ENCODE results near the gene PPP2R5A.
"Not testable (repeated sequence)": the region's sequence is repeated elsewhere in the genome, so short reads cannot be mapped to it uniquely, and the experiment has no call there.

PPP2R5A gene

GRCh38 chr1:212269306-212269705, 15.9 kb upstream of the PPP2R5A start:
- DNase-seq = no peak

GRCh38 chr1:212270564-212270963, 14.6 kb upstream of the PPP2R5A start:
- no peak for DNase-seq

DNA sequence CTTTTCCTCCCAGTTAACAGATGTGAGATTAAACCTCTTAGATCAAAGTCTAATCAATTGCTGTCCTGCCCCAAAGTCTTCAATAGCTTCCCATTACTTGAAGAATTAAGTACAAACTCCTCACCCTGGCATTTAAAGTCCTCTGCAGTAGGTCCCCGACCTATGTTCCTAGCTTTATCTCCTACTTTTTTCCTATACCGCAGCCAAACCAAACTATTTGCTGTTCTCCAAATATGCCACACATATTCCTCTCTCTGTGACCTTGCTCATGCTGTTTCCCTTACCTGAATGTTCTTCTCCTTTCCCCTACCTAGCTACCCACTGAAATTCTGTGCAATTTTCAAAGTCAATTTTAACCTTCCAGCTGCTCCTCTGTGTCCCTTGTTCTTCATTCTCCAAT, 14.0 kb upstream of the PPP2R5A start:
- DNase-seq = no peak

DNA sequence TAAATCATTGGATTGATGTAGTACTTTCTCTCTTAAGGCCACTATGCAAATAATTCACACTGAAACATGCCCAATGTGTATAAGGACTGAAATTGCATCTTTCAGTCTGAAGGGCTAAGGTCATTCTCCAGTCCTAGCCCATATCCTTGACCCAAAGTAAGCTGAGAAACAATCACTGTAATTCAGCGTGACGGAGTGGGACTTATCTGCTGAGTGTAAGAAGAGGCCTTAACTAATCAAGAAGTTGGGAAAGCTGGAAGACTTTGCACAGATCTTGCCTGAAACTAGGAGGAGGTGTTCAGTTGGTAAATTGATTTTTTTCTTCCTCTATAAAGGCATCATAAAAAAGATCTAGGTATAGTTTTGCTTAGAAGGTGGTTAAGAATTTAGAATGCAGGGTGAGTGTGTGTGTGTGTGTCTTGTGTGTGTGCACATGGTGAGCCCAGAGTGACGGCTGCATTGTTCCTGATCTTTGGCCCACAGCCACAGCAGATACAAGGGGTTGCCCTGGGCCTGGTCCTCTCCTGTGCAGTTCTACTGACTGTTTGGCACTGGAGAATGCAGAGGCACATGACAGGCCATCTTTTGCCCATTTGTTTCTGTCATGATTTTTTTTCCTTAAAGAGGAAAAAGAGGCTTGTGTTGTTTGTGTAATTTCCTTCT, 13.3 kb upstream of the PPP2R5A start:
- no peak for DNase-seq

DNA sequence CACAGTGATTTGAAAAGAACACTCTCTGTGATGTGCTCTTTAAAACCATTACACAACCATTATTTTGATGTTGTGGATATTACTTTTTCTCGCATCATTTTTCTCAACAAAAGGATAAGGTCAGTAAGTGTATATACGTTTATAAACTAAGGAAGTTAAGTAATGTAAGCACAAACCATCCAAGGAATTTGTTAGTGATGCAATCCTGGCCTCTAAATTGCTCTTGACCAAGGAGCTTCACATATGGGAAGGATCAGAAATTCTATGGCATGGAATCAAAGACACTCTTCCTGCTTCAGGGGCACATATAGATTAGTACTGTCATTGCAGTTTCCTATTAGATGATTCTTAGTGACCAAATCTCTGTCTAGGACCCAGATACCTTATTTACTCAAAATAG, 3.6 kb upstream of the PPP2R5A start:
- no peak for DNase-seq

- DNase-seq = no peak
Observed at GRCh38 chr1:212283741-212284140, 1.5 kb upstream of the PPP2R5A start.

GRCh38 chr1:212284332-212284743, 872 bp upstream of the PPP2R5A start:
- DNase-seq = no peak

DNA sequence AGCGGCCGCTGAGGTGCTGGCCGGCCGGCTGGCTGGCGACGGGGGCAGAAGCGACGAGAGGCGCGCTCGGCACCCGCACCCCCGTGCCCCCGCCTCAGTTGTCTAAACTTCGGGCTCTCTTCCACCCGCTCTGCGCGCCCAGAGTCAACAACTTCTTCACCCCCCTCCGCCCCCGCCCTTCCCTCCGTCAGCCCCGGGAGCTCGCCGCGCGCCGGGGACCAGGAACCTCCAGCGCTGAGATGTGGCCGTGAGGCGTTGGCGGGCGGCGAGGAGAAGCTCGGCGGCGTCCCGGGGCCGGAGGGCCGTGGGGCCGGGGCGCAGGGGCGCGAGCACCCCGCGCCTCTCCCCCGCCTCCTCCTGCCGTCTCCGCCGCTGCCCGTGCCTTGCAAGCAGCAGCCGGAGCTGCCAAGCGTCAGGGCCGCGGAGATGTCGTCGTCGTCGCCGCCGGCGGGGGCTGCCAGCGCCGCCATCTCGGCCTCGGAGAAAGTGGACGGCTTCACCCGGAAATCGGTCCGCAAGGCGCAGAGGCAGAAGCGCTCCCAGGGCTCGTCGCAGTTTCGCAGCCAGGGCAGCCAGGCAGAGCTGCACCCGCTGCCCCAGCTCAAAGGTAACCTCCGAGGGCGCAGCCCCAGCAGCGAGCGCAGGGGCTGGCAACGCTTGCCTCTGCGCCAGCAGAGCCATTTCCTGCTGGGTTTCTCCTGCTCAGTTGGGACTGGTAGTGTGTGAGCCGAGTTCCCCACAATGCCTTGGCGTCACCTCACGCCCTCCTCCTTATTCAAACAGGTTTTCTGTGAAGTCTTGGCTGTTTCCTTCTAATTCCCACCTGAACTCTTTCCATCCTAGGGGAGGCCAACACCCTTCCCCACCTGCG, 710 bp downstream of the PPP2R5A start:
- peak; percentile 73 for DNase-seq

DNA sequence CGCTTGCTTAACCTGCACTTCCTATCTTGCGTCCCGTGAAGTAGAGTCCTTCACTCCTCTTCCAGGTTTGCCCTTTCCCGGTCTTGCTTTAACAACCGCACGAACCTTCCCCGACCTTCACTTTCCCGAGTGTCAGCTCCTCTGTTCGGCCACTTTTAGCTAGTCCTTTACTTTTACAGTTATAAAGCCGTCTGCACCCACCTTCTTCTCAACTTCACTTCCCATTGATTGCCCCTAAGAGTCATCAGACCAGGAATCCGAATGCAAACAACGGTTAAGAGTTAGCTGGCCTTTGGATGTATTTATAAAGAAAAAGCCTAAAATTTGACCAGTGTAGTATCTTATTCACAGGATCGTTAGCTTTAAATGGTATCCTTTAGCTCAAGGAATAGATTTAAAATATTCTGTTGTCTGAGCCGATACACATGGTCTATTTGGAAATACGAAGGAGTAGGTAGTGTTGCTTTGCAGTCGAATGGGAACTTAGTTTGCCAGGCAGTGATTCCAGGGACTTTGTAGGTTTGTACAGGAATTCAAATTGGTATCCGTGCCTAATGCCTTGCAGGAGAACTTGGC, 1.4 kb downstream of the PPP2R5A start:
- DNase-seq = no peak

DNA sequence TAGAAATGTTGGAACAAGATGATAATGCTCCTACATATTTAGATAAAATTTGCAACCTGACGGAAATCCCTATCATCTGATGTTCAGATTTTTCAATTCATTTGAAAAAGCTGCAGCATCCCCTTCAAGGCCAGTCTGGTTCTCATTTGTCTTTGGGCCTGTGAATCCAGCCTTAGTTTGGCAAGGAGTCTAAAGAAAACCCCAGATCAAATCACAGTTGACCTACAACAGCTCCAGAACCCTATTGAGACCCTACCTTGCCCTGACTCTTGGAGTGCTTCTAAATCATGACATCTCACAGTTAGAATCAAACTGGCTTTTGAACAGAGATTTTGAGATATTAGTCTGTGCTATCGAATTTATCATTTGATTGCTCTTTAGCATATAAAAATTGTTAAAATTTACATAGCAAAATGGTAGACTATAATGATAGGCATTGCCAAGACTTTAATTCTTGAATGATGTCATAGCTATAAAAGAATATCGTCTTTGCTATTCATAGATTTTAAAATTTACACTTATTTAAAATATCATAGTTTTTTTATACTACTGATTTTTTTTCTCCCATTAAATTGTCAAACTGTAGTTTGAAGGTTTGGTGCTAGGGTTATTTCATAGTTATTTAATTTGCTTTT, 2.2 kb downstream of the PPP2R5A start:
- DNase-seq = no peak

DNA sequence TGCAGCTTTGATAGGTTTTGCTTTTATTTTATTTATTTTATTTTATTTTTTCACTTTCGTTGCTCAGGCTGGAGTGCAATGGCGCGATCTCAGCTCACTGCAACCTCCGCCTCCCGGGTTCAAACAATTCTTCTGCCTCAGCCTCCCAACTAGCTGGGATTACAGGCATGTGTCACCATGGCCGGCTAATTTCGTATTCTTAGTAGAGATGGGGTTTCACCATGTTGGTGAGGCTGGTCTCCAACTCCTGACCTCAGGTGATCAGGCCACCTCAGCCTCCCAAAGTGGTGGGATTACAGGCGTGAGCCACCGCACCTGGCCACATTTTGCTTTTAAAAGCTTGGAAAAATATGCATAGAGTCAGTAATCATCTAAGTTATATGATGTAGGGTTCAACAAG, 2.8 kb downstream of the PPP2R5A start:
- DNase-seq = not testable (repeated sequence)

DNA sequence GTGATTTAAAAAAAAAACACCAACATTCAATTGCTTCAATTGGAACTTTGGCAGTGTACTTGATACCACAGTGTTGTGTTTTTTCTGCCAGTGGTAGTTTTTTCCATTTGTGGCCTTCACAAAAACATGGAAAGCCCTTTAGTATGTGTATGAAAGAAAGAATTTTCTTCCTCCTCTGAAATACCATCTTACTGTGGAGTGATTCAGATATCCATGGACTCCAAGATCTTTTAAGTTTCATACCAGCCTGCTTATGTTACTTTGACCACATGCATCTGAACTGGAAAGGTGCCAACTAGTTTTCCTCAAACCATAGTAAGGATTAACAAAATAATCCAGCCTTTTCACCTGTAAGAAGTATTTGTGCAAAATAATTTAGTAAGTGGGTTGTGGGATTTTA, 3.4 kb downstream of the PPP2R5A start:
- DNase-seq = no peak

- DNase-seq = no peak
Observed at GRCh38 chr1:212289262-212290077, 4.3 kb downstream of the PPP2R5A start.

GRCh38 chr1:212290608-212291007, 5.4 kb downstream of the PPP2R5A start:
- no peak for DNase-seq

DNA sequence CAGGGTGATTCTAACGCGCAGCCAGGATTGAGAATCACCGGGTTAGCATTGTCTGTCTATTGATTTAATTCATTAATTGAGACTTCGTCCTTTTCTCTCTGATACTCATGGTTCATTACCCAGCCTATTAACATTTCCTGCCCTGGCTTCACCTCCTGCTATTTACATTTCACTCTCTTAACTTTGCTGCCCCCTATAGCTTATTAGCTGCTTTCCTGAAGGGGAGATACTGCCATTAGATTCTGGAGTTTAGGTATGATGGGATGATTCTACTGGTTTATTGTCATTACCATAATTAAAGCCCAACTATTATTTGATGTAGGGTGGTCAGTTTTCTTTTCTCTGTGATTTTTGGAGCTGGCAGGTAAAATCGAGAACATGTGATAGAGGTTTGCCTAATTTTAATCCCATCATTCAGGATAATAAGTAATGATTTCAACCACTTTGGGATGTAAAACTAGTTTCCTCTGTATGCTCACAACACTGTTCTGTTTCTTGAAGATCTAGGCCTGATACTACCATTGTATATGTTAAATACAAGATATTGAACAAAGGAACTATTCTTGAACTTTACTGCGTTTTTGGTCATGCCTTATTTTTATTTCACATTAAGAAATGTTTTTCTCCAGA, 6.4 kb downstream of the PPP2R5A start:
- DNase-seq = no peak

DNA sequence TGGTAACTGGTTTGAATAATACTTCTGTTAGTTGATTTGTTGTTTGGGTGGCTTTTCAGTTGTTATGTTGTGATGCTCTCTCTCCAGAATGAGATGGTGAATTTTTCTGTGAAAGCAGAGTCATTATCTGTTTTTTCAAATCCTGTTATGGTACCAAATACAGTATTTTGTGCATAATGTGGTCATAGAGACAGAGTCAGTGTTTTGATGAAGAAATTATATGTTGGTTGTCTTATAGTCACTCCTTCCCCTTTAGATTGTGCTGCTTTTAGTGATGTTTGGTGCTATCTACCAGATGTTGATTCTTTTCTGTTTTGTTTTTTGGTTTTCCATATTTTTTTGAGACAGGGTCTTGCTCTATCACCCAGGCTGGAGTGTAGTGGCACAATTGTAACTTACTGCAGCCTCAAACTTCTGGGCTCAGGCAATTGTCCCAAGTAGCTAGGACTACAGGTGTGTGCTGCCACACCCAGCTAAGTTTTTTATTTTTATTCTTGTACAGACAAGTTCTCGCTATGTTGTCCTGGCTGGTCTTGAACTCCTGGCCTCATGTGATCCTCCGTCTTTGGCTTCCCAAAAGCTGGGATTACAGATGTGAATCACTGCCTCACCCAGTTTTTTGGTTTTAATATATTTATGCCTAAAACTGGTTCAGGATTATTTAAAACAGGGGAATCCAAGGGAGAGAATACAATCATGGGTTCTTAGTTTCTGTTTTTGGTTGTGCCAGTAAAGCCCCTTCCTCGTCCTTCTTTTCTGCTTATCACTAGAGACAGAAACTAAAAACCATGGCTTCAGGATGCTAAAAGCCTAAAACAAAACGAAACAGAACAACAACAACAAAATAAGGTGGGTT, 7.3 kb downstream of the PPP2R5A start:
- DNase-seq = no peak

- no peak for DNase-seq
Observed at GRCh38 chr1:212293579-212293978, 8.4 kb downstream of the PPP2R5A start.

DNA sequence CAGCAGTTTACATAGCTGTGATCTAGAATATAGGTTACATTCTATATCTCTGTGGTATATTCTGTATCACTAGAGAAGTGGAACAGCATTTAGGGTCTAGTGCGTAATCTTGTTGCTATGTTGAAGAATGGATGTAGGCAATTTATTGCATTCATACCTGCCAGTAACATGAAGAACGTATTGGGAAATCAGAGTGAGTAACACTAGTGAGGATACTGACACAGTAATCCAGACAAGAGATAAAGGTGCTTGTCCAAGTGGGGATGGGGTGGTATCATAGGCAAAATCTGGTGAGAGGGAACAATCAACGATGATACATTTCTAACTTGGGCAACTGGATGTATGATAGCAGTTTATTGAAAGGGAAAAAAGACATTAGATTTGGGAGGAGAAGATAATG, 9.8 kb downstream of the PPP2R5A start:
- DNase-seq = no peak

GRCh38 chr1:212295579-212295978, 10.4 kb downstream of the PPP2R5A start:
- DNase-seq = no peak

GRCh38 chr1:212297338-212297737, 12.1 kb downstream of the PPP2R5A start:
- DNase-seq = no peak

DNA sequence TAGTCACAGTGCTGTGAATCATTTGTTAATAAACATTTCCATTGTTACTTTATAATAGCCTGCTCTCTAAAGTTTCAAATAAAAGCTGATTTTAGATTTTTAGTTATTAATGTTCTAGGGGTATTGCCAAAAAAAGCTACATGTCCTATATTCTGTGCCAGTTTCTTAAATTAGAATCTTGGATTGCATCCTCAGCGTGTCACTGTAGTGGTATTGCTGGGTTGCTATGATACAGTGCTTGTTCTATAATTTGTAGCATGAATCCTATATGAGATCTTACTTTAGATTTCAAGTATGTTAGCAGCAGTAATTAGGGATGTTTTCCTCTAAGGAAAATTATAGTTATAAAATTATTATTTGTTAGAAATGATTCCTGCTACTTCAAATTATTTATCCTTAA, 16.4 kb downstream of the PPP2R5A start:
- DNase-seq = no peak

Measured in activated CD8-positive, alpha-beta memory T cell treated with anti-CD3 and anti-CD28 coated beads, Interleukin-2, amount 50 U/mL, for 4 hours (primary cell).